Esophagus muscularis mucosa (tissue), 3 donors: Measurements from ENCODE around the gene MSRB2.

Experiments
- EP300 ChIP-seq: sonication (generic); formaldehyde crosslinking; IDR thresholded peaks from one replicate; pipeline ENCODE4 v1.6.1; 2017; ENCODE audit warnings: antibody characterized with exemption
- TF ChIP-seq, protein P1 (sequence below), 3 experiments: fragments of 200-600 bp in 2 of 3; fragments of 450-650 bp in 1 of 3; sonication (generic) in 2 of 3; IDR thresholded peaks; one replicate each; pipeline ENCODE4 v1.5.1; 2017 to 2019; ENCODE audit warnings: antibody characterized with exemption in 3 of 3, mild to moderate bottlenecking in 2 of 3, moderate library complexity in 1 of 3

- no peak for TF ChIP-seq EP300
- TF ChIP-seq, protein P1, sequence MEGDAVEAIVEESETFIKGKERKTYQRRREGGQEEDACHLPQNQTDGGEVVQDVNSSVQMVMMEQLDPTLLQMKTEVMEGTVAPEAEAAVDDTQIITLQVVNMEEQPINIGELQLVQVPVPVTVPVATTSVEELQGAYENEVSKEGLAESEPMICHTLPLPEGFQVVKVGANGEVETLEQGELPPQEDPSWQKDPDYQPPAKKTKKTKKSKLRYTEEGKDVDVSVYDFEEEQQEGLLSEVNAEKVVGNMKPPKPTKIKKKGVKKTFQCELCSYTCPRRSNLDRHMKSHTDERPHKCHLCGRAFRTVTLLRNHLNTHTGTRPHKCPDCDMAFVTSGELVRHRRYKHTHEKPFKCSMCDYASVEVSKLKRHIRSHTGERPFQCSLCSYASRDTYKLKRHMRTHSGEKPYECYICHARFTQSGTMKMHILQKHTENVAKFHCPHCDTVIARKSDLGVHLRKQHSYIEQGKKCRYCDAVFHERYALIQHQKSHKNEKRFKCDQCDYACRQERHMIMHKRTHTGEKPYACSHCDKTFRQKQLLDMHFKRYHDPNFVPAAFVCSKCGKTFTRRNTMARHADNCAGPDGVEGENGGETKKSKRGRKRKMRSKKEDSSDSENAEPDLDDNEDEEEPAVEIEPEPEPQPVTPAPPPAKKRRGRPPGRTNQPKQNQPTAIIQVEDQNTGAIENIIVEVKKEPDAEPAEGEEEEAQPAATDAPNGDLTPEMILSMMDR (IDR thresholded peaks at IDR 0.05) = no peak
These were observed 6.8 kb upstream of the MSRB2 start for GRCh38 chr10:23088609-23089008.
